Osteoblast (primary cell): ENCODE measurements around the gene HS6ST3. TPM values are rescaled to one million over a fixed set of nuclear protein-coding genes. Genes with fewer than 3 reads are reported as not detected.

Experiments
- DNase-seq: peaks from one replicate; pipeline ENCODE4 v3.0.0; 2011; ENCODE audit warnings: low spot score, mixed read lengths; ENCODE audit not compliant: insufficient read length; ENCODE audit errors: missing footprints
- H2AFZ ChIP-seq: 2 replicates; pipeline ENCODE4 v1.6.0; 2011; ENCODE audit warnings: mild to moderate bottlenecking, low read length
- H3K27ac ChIP-seq: 2 replicates; pipeline ENCODE4 v1.5.1; 2011; ENCODE audit warnings: mild to moderate bottlenecking, low read depth, low read length, moderate library complexity
- H3K27me3 ChIP-seq: 2 replicates; pipeline ENCODE4 v1.6.0; 2012; ENCODE audit warnings: mild to moderate bottlenecking, control low read depth, inconsistent platforms, low read length, moderate library complexity; ENCODE audit not compliant: insufficient read depth
- H3K36me3 ChIP-seq: 2 replicates; pipeline ENCODE4 v1.5.1; 2011; ENCODE audit warnings: mild to moderate bottlenecking, low read length, control low read depth, moderate library complexity; ENCODE audit not compliant: insufficient read depth
- H3K4me1 ChIP-seq: 2 replicates; pipeline ENCODE4 v1.5.1; 2011; ENCODE audit warnings: mild to moderate bottlenecking, low read length, control low read depth, moderate library complexity; ENCODE audit not compliant: insufficient read depth
- H3K4me2 ChIP-seq: 2 replicates; pipeline ENCODE4 v1.6.0; 2011; ENCODE audit warnings: mild to moderate bottlenecking, low read length; ENCODE audit not compliant: insufficient read depth
- H3K4me3 ChIP-seq: fragments of 200-600 bp; sonication (generic); 3 replicates; pipeline ENCODE4 v1.5.1; 2012; ENCODE audit warnings: mild to moderate bottlenecking, low read length, inconsistent platforms; ENCODE audit not compliant: insufficient read depth
- H3K79me2 ChIP-seq: 2 replicates; pipeline ENCODE4 v1.6.0; 2012; ENCODE audit warnings: mild to moderate bottlenecking, low read length, control low read depth, inconsistent platforms; ENCODE audit not compliant: insufficient read depth
- H3K9me3 ChIP-seq: 2 replicates; pipeline ENCODE4 v1.5.1; 2011; ENCODE audit warnings: low read depth, low read length, control low read depth
- H4K20me1 ChIP-seq: 2 replicates; pipeline ENCODE4 v1.6.0; 2012; ENCODE audit warnings: mild to moderate bottlenecking, low read length, control low read depth; ENCODE audit not compliant: insufficient read depth
- CTCF ChIP-seq: IDR thresholded peaks from 2 replicates; pipeline ENCODE4 v1.5.1; 2011; ENCODE audit warnings: mild to moderate bottlenecking, low read depth, low read length, moderate library complexity; ENCODE audit errors: extremely low read depth
- total RNA-seq: library from RNA; depleted of rRNA; stranded (reverse); fragments of >200 nt; gene quantifications from 2 replicates; pipeline ENCODE4 v1.2.3, GENCODE V29; 2012

HS6ST3 gene
- total RNA-seq, 1 donor, result not detected

GRCh38 chr13:96684907-96685306 is 595.0 kb downstream of the HS6ST3 start:
- H3K4me3 ChIP-seq, result no peak overlapping the region
- H3K79me2 ChIP-seq, result no peaks in the 10 kb centered on the region
- no peaks in the 10 kb centered on the region for H3K36me3 ChIP-seq
- H3K27me3 ChIP-seq, result no peaks in the 10 kb centered on the region
- DNase-seq, result no peak
- no peak overlapping the region for H3K27ac ChIP-seq
- TF ChIP-seq CTCF, result no peak
- peaks cover 2% of the 10 kb centered on the region for H3K9me3 ChIP-seq
- no peaks in the 10 kb centered on the region for H3K4me1 ChIP-seq
- H2AFZ ChIP-seq, result no peak overlapping the region
- no peaks in the 10 kb centered on the region for H4K20me1 ChIP-seq
- no peak overlapping the region for H3K4me2 ChIP-seq

GRCh38 chr13:96686286-96686685 is 596.4 kb downstream of the HS6ST3 start:
- H3K36me3 ChIP-seq, result no peaks in the 10 kb centered on the region
- H3K27ac ChIP-seq, result no peak overlapping the region
- H3K27me3 ChIP-seq, result no peaks in the 10 kb centered on the region

DNA sequence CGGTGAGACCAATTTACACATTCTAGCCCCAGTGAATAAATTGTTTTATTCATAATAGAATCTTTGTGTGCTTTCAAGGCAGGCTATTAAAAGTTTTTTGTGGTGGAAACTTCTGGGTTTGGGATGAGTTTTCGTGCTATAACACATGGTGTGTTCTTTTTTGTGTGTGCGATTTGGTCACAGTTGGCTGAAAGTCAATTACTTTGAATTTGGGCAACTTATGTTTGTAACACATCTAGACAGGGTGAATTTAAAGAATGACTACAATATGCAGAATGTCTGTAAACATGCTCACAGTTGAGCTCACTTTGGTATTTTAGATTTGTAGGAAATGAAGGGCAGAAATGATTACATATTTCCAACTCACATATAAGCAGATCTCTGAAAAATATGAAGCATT is 597.3 kb downstream of the HS6ST3 start:
- Histone ChIP-seq H3K27ac (no peak overlapping the region), H3K79me2 (no peaks in the 10 kb centered on the region), H3K4me2 (no peak overlapping the region), H2AFZ (no peak overlapping the region), H4K20me1 (no peaks in the 10 kb centered on the region), H3K9me3 (no peaks in the 10 kb centered on the region), H3K4me1 (no peaks in the 10 kb centered on the region), H3K36me3 (no peaks in the 10 kb centered on the region), H3K4me3 (no peak overlapping the region), H3K27me3 (no peaks in the 10 kb centered on the region)
- no peak for DNase-seq
- no peak for TF ChIP-seq CTCF

More at GRCh38 chr13:96686286-96686685, 596.4 kb downstream of the HS6ST3 start:
- Histone ChIP-seq H3K79me2 (no peaks in the 10 kb centered on the region), H2AFZ (no peak overlapping the region), H3K4me1 (no peaks in the 10 kb centered on the region), H3K4me2 (no peak overlapping the region), H3K4me3 (no peak overlapping the region), H3K9me3 (no peaks in the 10 kb centered on the region), H4K20me1 (no peaks in the 10 kb centered on the region)
- DNase-seq, result no peak
- no peak for TF ChIP-seq CTCF

- Histone ChIP-seq H3K9me3 (no peaks in the 10 kb centered on the region), H4K20me1 (no peaks in the 10 kb centered on the region), H2AFZ (no peak overlapping the region), H3K4me1 (no peaks in the 10 kb centered on the region), H3K27ac (no peak overlapping the region), H3K27me3 (no peaks in the 10 kb centered on the region), H3K4me2 (no peak overlapping the region), H3K36me3 (no peaks in the 10 kb centered on the region), H3K79me2 (no peaks in the 10 kb centered on the region), H3K4me3 (no peak overlapping the region)
- no peak for TF ChIP-seq CTCF
- no peak for DNase-seq
Measured at GRCh38 chr13:96690998-96691397, 601.1 kb downstream of the HS6ST3 start.
